ENCODE measurements around the gene COL4A6. TPM values are rescaled to one million over a fixed set of nuclear protein-coding genes. Genes with fewer than 3 reads are reported as not detected.

COL4A6 gene
- total and polyA plus RNA-seq, 4 donors = 10.7 to 39.4 (median 12.1) TPM

- no peak for DNase-seq (ENCODE audit: low read depth in 4 of 6, low spot score in 6 of 6)
- H3K27me3 ChIP-seq (ENCODE audit: control insufficient read depth, insufficient read depth, low read length) = peaks cover 18% of the 10 kb centered on the region
- WGBS (ENCODE audit: insufficient coverage) = no CpG with 5 or more reads among the region's 1 CpG
- H3K9me3 ChIP-seq (ENCODE audit: control insufficient read depth, insufficient read depth, low read length) = no peaks in the 10 kb centered on the region
- no peaks in the 10 kb centered on the region for H3K4me1 ChIP-seq (ENCODE audit: control insufficient read depth, insufficient read depth, low read length)
- no peak overlapping the region for H3K27ac ChIP-seq (ENCODE audit: low read depth, low read length)
- H3K36me3 ChIP-seq (ENCODE audit: control insufficient read depth, insufficient read depth, low read length) = no peaks in the 10 kb centered on the region
- H3K4me3 ChIP-seq (ENCODE audit: low read depth, low read length) = no peak overlapping the region
Observed at GRCh38 chrX:108230574-108230973, 207.6 kb downstream of the COL4A6 start.

- Histone ChIP-seq H3K4me1 (ENCODE audit: control insufficient read depth, insufficient read depth, low read length) (peaks cover 5% of the 10 kb centered on the region), H3K27me3 (ENCODE audit: control insufficient read depth, insufficient read depth, low read length) (peaks cover 17% of the 10 kb centered on the region), H3K36me3 (ENCODE audit: control insufficient read depth, insufficient read depth, low read length) (no peaks in the 10 kb centered on the region), H3K4me3 (ENCODE audit: low read depth, low read length) (no peak overlapping the region), H3K9me3 (ENCODE audit: control insufficient read depth, insufficient read depth, low read length) (no peaks in the 10 kb centered on the region), H3K27ac (ENCODE audit: low read depth, low read length) (no peak overlapping the region)
- 35% methylated on average over 3 of the region's 11 CpGs for WGBS (ENCODE audit: insufficient coverage)
- peak in 5 of 6 donors; percentile 43 to 91 (median 63) for DNase-seq (ENCODE audit: low read depth in 4 of 6, low spot score in 6 of 6)
Observed at GRCh38 chrX:108224727-108225621, 213.2 kb downstream of the COL4A6 start.

GRCh38 chrX:108224218-108224617, 214.0 kb downstream of the COL4A6 start:
- 86% methylated on average over 2 of the region's 2 CpGs for WGBS (ENCODE audit: insufficient coverage)

GRCh38 chrX:108223585-108223984, 214.6 kb downstream of the COL4A6 start:
- Histone ChIP-seq H3K27me3 (ENCODE audit: control insufficient read depth, insufficient read depth, low read length) (peaks cover 17% of the 10 kb centered on the region), H3K9me3 (ENCODE audit: control insufficient read depth, insufficient read depth, low read length) (no peaks in the 10 kb centered on the region), H3K4me1 (ENCODE audit: control insufficient read depth, insufficient read depth, low read length) (peaks cover 5% of the 10 kb centered on the region), H3K27ac (ENCODE audit: low read depth, low read length) (no peak overlapping the region), H3K4me3 (ENCODE audit: low read depth, low read length) (no peak overlapping the region), H3K36me3 (ENCODE audit: control insufficient read depth, insufficient read depth, low read length) (no peaks in the 10 kb centered on the region)
- no peak for DNase-seq (ENCODE audit: low read depth in 4 of 6, low spot score in 6 of 6)
- WGBS (ENCODE audit: insufficient coverage) = 61% methylated on average over 5 of the region's 5 CpGs

More at GRCh38 chrX:108224218-108224617, 214.0 kb downstream of the COL4A6 start:
- DNase-seq (ENCODE audit: low read depth in 4 of 6, low spot score in 6 of 6) = peak in 1 of 6 donors; percentile 21
- H3K9me3 ChIP-seq (ENCODE audit: control insufficient read depth, insufficient read depth, low read length) = no peaks in the 10 kb centered on the region
- no peak overlapping the region for H3K27ac ChIP-seq (ENCODE audit: low read depth, low read length)
- no peaks in the 10 kb centered on the region for H3K36me3 ChIP-seq (ENCODE audit: control insufficient read depth, insufficient read depth, low read length)
- peaks cover 15% of the 10 kb centered on the region for H3K27me3 ChIP-seq (ENCODE audit: control insufficient read depth, insufficient read depth, low read length)
- no peak overlapping the region for H3K4me3 ChIP-seq (ENCODE audit: low read depth, low read length)
- peaks cover 5% of the 10 kb centered on the region for H3K4me1 ChIP-seq (ENCODE audit: control insufficient read depth, insufficient read depth, low read length)

GRCh38 chrX:108221301-108221864, 216.8 kb downstream of the COL4A6 start:
- Histone ChIP-seq H3K9me3 (ENCODE audit: control insufficient read depth, insufficient read depth, low read length) (no peaks in the 10 kb centered on the region), H3K4me3 (ENCODE audit: low read depth, low read length) (no peak overlapping the region), H3K4me1 (ENCODE audit: control insufficient read depth, insufficient read depth, low read length) (peaks cover 5% of the 10 kb centered on the region), H3K27me3 (ENCODE audit: control insufficient read depth, insufficient read depth, low read length) (peaks cover 26% of the 10 kb centered on the region), H3K27ac (ENCODE audit: low read depth, low read length) (no peak overlapping the region), H3K36me3 (ENCODE audit: control insufficient read depth, insufficient read depth, low read length) (no peaks in the 10 kb centered on the region)
- DNase-seq (ENCODE audit: low read depth in 4 of 6, low spot score in 6 of 6) = no peak
- 47% methylated on average over 2 of the region's 7 CpGs for WGBS (ENCODE audit: insufficient coverage)

- Histone ChIP-seq H3K27me3 (ENCODE audit: control insufficient read depth, insufficient read depth, low read length) (peaks cover 25% of the 10 kb centered on the region), H3K4me1 (ENCODE audit: control insufficient read depth, insufficient read depth, low read length) (peaks cover 2% of the 10 kb centered on the region)
- 76% methylated on average over 2 of the region's 5 CpGs for WGBS (ENCODE audit: insufficient coverage)
Observed at GRCh38 chrX:108219949-108220601, 218.1 kb downstream of the COL4A6 start.

GRCh38 chrX:108217876-108218275, 220.3 kb downstream of the COL4A6 start:
- Histone ChIP-seq H3K4me1 (ENCODE audit: control insufficient read depth, insufficient read depth, low read length) (no peaks in the 10 kb centered on the region), H3K27ac (ENCODE audit: low read depth, low read length) (no peak overlapping the region), H3K36me3 (ENCODE audit: control insufficient read depth, insufficient read depth, low read length) (no peaks in the 10 kb centered on the region), H3K27me3 (ENCODE audit: control insufficient read depth, insufficient read depth, low read length) (peaks cover 25% of the 10 kb centered on the region), H3K9me3 (ENCODE audit: control insufficient read depth, insufficient read depth, low read length) (no peaks in the 10 kb centered on the region), H3K4me3 (ENCODE audit: low read depth, low read length) (no peak overlapping the region)
- 40% methylated on average over 2 of the region's 3 CpGs for WGBS (ENCODE audit: insufficient coverage)
- DNase-seq (ENCODE audit: low read depth in 4 of 6, low spot score in 6 of 6) = no peak

More at GRCh38 chrX:108219949-108220601, 218.1 kb downstream of the COL4A6 start:
- H3K27ac ChIP-seq (ENCODE audit: low read depth, low read length) = no peak overlapping the region
- H3K9me3 ChIP-seq (ENCODE audit: control insufficient read depth, insufficient read depth, low read length) = no peaks in the 10 kb centered on the region
- DNase-seq (ENCODE audit: low read depth in 4 of 6, low spot score in 6 of 6) = no peak
- no peaks in the 10 kb centered on the region for H3K36me3 ChIP-seq (ENCODE audit: control insufficient read depth, insufficient read depth, low read length)
- no peak overlapping the region for H3K4me3 ChIP-seq (ENCODE audit: low read depth, low read length)

GRCh38 chrX:108216919-108217571, 221.2 kb downstream of the COL4A6 start:
- WGBS (ENCODE audit: insufficient coverage) = 50% methylated on average over 1 of the region's 3 CpGs
- Histone ChIP-seq H3K9me3 (ENCODE audit: control insufficient read depth, insufficient read depth, low read length) (no peaks in the 10 kb centered on the region), H3K36me3 (ENCODE audit: control insufficient read depth, insufficient read depth, low read length) (no peaks in the 10 kb centered on the region), H3K4me1 (ENCODE audit: control insufficient read depth, insufficient read depth, low read length) (no peaks in the 10 kb centered on the region), H3K27me3 (ENCODE audit: control insufficient read depth, insufficient read depth, low read length) (peaks cover 25% of the 10 kb centered on the region), H3K27ac (ENCODE audit: low read depth, low read length) (no peak overlapping the region), H3K4me3 (ENCODE audit: low read depth, low read length) (no peak overlapping the region)
- DNase-seq (ENCODE audit: low read depth in 4 of 6, low spot score in 6 of 6) = no peak

- no peaks in the 10 kb centered on the region for H3K4me1 ChIP-seq (ENCODE audit: control insufficient read depth, insufficient read depth, low read length)
- DNase-seq (ENCODE audit: low read depth in 4 of 6, low spot score in 6 of 6) = no peak
- H3K27me3 ChIP-seq (ENCODE audit: control insufficient read depth, insufficient read depth, low read length) = peaks cover 22% of the 10 kb centered on the region
- no peaks in the 10 kb centered on the region for H3K9me3 ChIP-seq (ENCODE audit: control insufficient read depth, insufficient read depth, low read length)
- no peak overlapping the region for H3K27ac ChIP-seq (ENCODE audit: low read depth, low read length)
- no peak overlapping the region for H3K4me3 ChIP-seq (ENCODE audit: low read depth, low read length)
- WGBS (ENCODE audit: insufficient coverage) = no CpG with 5 or more reads among the region's 1 CpG
- H3K36me3 ChIP-seq (ENCODE audit: control insufficient read depth, insufficient read depth, low read length) = no peaks in the 10 kb centered on the region
Observed at GRCh38 chrX:108216405-108216804, 221.8 kb downstream of the COL4A6 start.

Data from spinal cord (tissue), 10 donors.